GM19351 (cell line): ENCODE results near the gene CSNK2B.

Experiments used
- ATAC-seq: cut with Tn5 transposase; IDR thresholded peaks from one replicate; pipeline ENCODE4 v1.9.1; 2021; ENCODE audit warnings: mild to moderate bottlenecking, moderate library complexity; ENCODE audit not compliant: unreplicated experiment

Gene CSNK2B

DNA sequence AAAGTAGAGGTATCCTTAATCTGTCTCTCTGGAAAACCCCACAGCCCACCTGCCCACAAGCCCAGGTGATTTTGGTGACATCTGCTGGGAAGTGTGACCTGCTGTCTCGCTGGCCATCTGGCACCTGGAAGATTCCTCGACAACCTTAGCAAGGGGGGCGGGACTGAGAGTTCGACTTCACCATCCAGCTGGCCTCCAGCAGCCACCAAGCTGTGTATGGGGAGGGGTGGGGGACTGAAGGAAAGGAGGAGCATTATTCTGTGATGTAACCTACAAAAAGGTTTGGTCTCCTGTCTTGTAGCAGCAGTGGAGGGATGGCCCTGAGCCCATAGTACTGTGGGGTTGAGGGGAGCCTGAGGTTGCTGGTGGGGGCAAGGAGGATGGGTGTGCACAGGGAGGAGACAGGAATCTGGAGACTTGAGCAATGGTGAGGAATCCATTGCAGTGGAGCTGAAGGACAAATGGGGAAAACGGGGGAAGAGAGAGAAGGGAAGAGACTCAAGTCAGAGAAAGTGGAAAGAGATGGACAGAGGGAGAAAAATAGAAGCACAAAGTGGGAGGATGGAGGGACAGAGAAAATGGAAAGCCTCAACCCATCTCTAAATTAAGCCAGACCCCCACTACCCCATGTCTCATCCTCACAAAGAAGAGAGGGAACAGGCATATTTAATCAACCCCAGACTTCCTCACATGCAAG, 44.8 kb downstream of the CSNK2B start:
- no peak for ATAC-seq

DNA sequence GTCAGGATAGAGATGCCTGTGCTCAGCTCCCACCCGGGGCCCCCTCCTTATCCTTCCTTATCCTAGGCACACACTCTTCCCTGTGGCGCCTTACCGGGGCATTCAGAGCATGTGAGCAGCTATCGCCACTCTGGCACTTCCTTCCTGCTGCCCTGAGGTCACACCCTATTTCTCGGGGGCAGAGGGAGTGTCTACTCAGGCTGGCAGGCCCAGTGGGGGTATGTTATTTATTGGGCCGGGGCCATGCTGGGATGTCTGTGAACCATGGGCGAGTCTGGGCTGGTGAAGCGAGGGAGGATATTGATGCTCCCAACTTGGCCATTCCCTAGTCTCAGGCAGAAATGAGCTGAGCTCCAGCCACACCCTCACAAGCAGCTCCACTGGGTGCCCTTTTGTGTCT, 45.4 kb downstream of the CSNK2B start:
- ATAC-seq: no peak

DNA sequence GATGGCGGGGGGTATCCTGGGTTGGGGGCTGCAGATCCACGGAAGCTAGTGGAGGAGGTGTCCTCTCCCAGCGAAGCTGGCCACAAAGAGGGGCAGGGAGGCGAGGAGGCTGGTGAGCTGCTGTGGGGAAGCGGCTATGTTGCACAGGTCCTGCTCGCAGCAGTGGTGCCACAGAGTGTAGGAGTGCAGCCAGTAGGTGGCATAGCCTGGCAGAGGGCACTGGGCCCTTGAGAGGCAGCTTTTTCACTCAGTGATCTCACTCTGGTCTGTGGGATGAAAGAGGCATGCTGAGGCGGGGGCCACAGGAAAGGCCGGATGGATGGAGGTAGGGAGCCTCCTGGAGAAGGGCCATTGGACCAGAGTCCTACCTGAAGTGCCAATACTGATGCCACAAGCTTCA, 46.4 kb downstream of the CSNK2B start:
- ATAC-seq: no peak

DNA sequence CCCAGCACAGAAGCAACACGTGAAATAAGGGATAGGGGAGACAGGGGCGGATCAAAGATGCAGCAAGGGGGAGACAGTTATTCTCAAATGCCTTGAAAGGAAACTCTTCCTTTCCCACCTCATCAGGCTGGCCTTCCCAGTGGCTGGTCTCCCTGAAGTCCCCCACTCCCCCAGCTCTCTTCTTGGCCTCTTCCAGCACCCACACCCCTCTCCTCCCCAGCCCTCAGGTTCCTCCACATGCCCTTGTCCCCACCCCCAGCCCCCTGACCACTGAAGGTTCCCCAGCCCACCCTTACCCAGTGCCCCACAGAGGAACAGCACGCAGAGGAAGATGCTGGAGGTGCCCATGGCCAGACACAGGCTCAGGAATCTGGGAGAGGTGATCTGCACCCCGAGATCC, 47.6 kb downstream of the CSNK2B start:
- no peak for ATAC-seq

DNA sequence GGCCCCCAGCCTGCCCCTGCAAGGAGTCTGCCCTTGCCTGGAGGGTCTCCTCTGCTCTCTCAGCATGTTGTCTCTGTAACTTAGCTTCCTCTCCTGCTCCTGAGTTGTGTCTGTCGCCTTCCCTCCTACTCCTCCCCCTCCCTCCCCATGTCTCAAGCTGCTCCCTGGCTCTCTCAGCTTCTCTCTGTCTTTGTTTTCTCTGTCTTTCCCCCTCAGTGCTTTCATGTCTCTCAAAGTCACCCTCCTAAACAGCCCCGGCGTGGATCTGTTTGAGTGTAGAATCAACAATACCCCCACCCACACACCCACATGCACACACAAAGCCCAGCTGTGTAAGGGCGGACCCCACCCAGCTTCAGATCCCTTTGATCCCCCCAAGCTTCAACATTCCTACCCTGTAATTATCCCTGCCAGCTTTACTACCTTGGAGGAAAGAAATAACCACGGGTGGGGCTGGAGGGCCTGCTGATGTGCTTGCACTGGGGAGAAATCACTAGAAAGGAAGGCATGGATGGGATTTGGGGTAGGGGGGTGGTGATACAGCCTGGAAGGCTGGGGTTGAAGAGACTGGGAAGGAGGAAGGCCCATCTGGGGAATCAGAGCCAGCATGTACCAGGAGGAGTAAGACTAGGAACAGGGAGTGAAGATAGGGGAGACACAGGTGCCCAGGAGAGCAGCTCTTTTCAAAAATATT, 48.3 kb downstream of the CSNK2B start:
- no peak for ATAC-seq

DNA sequence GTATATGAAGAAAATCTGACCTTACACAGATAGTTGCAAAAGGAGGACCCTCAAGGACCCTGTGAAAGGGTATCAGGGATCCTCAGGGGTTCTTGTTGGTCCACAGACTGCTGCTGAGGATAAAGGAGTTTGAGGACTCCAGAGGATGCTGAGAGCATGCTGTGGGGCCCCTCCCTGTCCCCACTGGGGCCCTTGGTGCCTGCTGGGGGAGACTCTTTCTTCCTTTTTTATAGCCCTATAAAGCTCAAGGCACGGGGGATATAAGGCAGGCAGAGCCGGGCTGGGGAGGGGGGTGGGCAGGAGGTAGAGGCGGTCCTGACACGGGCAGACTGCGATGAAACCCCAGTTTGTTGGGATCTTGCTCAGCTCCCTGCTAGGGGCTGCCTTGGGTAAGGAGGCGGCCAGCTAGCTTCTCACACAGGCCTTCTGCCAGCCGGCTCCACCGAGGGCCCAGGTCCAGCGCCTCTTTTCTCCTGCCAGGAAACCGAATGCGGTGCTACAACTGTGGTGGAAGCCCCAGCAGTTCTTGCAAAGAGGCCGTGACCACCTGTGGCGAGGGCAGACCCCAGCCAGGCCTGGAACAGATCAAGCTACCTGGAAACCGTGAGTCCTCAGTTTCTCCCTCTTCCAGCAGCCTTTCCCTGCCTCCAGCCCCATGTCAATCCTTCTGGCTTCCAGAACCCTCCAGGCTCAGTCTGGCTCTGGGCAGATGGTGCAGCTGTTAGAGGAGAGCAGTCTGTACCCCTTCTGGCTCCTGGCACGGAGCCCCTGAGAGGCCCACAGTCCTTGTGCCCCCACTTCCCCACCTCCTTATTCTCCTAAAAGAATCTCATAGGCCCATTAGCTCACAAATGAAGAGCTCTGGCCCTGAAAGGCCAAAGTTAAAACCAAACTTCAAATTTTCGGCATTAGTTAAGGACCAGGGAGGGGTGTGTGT, 49.4 kb downstream of the CSNK2B start, which contains the start of gene LY6G6D:
Gene LY6G6D, plus strand, starts transcription at position 327 of the 937 bp plus-strand sequence. Its CDS starts 8 bp downstream, at position 335.
- ATAC-seq: no peak

DNA sequence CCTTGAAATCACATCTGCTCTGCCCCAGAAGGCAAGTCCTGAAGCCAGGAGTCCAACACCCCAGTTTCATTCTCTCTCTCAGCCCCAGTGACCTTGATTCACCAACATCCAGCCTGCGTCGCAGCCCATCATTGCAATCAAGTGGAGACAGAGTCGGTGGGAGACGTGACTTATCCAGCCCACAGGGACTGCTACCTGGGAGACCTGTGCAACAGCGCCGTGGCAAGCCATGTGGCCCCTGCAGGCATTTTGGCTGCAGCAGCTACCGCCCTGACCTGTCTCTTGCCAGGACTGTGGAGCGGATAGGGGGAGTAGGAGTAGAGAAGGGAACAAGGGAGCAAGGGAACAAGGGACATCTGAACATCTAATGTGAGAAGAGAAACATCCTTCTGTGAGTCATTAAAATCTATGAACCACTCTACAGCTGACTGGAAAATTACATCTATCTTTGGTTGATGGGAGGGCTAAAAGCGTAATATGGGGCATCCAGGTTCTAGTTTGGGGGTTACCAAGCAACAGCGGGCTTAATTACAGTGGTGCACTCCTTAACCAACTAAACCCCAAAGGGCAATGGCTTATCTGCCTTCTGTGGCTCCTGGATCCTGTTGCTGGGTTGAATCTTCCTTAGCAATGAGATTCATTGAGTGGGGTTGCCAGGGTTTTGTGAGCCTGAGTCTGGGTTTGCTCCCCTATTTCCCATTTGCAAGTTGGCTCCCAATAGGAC, 51.8 kb downstream of the CSNK2B start:
- no peak for ATAC-seq

DNA sequence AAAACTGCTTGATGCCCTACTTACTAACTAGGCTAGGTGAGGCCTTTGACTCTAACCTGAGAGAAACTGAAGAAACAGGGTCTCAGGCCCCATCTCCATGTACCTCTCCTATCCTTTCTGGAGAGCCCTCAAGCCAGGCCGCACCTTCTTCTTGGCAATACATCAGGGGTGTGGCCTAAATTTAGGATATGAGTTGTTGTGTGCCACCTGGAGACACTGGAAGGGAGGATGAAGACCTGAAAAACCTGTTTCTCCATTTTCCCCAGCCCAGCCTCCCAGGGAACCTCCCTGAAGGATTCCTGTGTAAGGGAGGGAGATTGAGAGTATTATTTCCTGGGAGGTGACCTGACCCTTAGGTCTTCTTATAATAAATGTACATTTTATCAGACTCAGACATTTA, 52.4 kb downstream of the CSNK2B start:
- no peak for ATAC-seq

DNA sequence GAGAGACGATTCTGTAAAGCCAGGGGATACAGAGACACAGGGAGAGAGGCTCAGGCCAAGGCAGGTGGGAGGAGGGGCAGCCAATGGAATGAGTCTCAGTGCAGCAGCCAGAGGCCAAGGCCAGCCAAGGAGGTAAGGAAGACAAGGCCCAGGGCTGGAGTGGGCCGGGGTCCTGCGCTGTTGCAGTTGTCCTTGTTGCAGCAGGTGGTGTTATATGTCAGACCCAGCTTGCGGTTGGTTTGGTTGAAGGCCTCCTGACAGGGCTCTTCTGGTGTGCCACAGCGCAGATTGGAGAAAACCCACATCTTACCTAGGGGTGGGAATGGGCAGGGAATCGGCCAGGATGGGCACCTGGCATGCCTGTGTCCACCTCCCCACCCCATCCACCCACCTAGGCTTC, 53.1 kb downstream of the CSNK2B start:
- no peak for ATAC-seq
